ENCODE measurements around the gene DNM2. TPM values are rescaled to one million over a fixed set of nuclear protein-coding genes. Genes with fewer than 3 reads are reported as not detected.

Gene DNM2
- total and polyA plus RNA-seq, 9 of the 15 experiments (the other 6 are each of a cell fraction or from before 2014, with no cell fraction given): 2.2 to 161 (median 72.6) TPM

- TF ChIP-seq TAL1 (IDR thresholded peaks at IDR 0.05): peak; percentile 59; the same call in 1 of the 2 replicates
- TF ChIP-seq SPI1 (IDR thresholded peaks at IDR 0.05; ENCODE audit: borderline replicate concordance, low read depth, low read length): 0 out of 2 replicates have a peak, but pooled peaks have one; percentile 8
- peak; percentile 69 for TF ChIP-seq ARID1B (IDR thresholded peaks at IDR 0.05)
- TF ChIP-seq LARP7 (IDR thresholded peaks at IDR 0.05): no peak
- TF ChIP-seq TEAD4 (IDR thresholded peaks at IDR 0.05; ENCODE audit: low read length): peak; percentile 57
- no peak for TF ChIP-seq TEAD4 (CRISPR knock-in tag; IDR thresholded peaks at IDR 0.05; ENCODE audit: borderline replicate concordance)
- no peak for TF ChIP-seq NR2C2 (CRISPR knock-in tag; IDR thresholded peaks at IDR 0.05)
- peak; percentile 53; the same call in 1 of the 2 replicates for TF ChIP-seq NR2C2 (tag; IDR thresholded peaks at IDR 0.05)
- peak; percentile 40; the same call in 1 of the 2 replicates for TF ChIP-seq POLR2AphosphoS5 (IDR thresholded peaks at IDR 0.05; ENCODE audit: control insufficient read depth, insufficient read depth, low read depth, low read length)
- no peak for TF ChIP-seq HNRNPL (IDR thresholded peaks at IDR 0.05; ENCODE audit: low read depth, low read length)
- TF ChIP-seq ZFX (CRISPR knock-in tag; IDR thresholded peaks at IDR 0.05): peak; percentile 34
- peak; percentile 23 to 43; a peak in 1 of 4 replicates for TF ChIP-seq KDM1A (IDR thresholded peaks at IDR 0.05)
- peak; percentile 50 for TF ChIP-seq CXXC5 (CRISPR knock-in tag; IDR thresholded peaks at IDR 0.05)
- TF ChIP-seq CBFB (CRISPR knock-in tag; IDR thresholded peaks at IDR 0.05): 0 out of 2 replicates have a peak, but pooled peaks have one; percentile 36
- 0 out of 2 replicates have a peak, but pooled peaks have one; percentile 18 for TF ChIP-seq TFAP4 (CRISPR knock-in tag; IDR thresholded peaks at IDR 0.05; ENCODE audit: borderline replicate concordance)
- TF ChIP-seq TRIM28 (IDR thresholded peaks at IDR 0.05): peak; percentile 39; the same call in 1 of the 2 replicates
- TF ChIP-seq ZNF76 (CRISPR knock-in tag; IDR thresholded peaks at IDR 0.05; ENCODE audit: borderline replicate concordance): no peak
- peak; percentile 71 for TF ChIP-seq ESRRA (IDR thresholded peaks at IDR 0.05; ENCODE audit: borderline replicate concordance, low read depth)
- peak; percentile 81 for TF ChIP-seq TCF3 (CRISPR knock-in tag; IDR thresholded peaks at IDR 0.05)
- no peak for TF ChIP-seq SREBF1 (IDR thresholded peaks at IDR 0.05; ENCODE audit: borderline replicate concordance, low read depth, low read length)
- TF ChIP-seq SMARCA4 (IDR thresholded peaks at IDR 0.05): peak; percentile 35; the same call in 1 of the 2 replicates
- TF ChIP-seq MCM7 (IDR thresholded peaks at IDR 0.05): no peak
- TF ChIP-seq ETV6 (IDR thresholded peaks at IDR 0.05; ENCODE audit: borderline replicate concordance in 1 of 2, low read depth in 2 of 2, low read length in 1 of 2): no peak
- TF ChIP-seq ETV6 (CRISPR knock-in tag; IDR thresholded peaks at IDR 0.05; ENCODE audit: borderline replicate concordance): no peak
- peak; percentile 56 to 65 for TF ChIP-seq NRF1 (conservative IDR thresholded peaks at IDR 0.05 in 1 of 2, IDR thresholded peaks at IDR 0.05 in 1 of 2)
- no peak for TF ChIP-seq SRF (CRISPR knock-in tag; IDR thresholded peaks at IDR 0.05)
- no peak for TF ChIP-seq PURB (CRISPR knock-in tag; IDR thresholded peaks at IDR 0.05; ENCODE audit: low read depth)
- TF ChIP-seq ZNF324 (CRISPR knock-in tag; IDR thresholded peaks at IDR 0.05): no peak
Observed at GRCh38 chr19:10811391-10812111, 93.7 kb downstream of the DNM2 start (continued).
